Measurements from ENCODE around the gene CEBPA.

DNA sequence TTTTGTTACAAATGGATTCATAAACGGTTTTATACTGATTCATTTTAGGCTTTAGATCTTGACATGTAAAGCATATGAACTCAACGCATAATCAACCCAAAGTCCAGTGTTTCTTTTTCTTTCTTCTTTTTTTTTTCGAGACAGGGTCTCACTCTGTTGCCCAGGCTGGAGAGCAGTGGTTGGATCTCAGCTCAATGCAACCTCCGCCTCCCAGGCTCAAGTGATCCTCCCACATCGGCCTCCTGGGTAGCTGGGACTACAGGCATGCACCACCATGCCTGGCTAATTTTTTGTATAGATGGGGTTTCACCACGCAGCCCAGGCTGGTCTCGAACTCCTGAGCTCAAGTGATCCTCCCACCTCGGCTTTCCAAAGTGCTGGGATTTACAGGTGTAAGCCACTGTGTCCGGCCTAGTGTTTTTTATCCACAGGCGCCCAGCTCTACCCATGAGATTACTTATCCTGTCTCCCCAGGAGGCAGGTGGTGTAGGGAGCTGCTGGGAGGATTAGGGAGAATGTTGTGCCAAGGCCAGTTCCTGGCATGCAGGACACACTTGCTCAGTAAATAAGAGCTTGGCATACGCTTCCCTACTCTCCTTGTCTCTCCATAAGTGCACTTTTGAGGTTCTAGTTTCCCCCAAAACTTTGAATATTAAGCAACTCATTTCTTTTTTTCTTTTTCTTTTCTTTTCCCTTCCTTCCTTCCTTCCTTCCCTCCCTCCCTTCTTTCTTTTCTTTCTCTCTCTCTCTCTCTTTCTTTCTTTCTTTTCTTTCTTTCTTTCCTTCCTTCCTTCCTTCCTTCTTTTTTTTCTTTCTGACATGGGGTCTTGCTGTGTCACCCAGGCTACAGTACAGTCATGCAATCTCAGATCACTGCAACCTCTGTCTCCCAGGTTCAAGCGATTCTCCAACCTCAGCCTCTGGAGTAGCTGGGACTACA, 4.8 kb upstream of the CEBPA start:
- TF ChIP-seq, protein P1, sequence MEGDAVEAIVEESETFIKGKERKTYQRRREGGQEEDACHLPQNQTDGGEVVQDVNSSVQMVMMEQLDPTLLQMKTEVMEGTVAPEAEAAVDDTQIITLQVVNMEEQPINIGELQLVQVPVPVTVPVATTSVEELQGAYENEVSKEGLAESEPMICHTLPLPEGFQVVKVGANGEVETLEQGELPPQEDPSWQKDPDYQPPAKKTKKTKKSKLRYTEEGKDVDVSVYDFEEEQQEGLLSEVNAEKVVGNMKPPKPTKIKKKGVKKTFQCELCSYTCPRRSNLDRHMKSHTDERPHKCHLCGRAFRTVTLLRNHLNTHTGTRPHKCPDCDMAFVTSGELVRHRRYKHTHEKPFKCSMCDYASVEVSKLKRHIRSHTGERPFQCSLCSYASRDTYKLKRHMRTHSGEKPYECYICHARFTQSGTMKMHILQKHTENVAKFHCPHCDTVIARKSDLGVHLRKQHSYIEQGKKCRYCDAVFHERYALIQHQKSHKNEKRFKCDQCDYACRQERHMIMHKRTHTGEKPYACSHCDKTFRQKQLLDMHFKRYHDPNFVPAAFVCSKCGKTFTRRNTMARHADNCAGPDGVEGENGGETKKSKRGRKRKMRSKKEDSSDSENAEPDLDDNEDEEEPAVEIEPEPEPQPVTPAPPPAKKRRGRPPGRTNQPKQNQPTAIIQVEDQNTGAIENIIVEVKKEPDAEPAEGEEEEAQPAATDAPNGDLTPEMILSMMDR (IDR thresholded peaks at IDR 0.05; ENCODE audit: insufficient read depth, low read depth, low read length) = no peak
- no peak for TF ChIP-seq EZH2 (IDR thresholded peaks at IDR 0.05; ENCODE audit: insufficient read depth, low read length)

All from astrocyte (in vitro differentiated cells and primary cell).